Measurements from ENCODE around the gene VASN.

The VASN gene

DNA sequence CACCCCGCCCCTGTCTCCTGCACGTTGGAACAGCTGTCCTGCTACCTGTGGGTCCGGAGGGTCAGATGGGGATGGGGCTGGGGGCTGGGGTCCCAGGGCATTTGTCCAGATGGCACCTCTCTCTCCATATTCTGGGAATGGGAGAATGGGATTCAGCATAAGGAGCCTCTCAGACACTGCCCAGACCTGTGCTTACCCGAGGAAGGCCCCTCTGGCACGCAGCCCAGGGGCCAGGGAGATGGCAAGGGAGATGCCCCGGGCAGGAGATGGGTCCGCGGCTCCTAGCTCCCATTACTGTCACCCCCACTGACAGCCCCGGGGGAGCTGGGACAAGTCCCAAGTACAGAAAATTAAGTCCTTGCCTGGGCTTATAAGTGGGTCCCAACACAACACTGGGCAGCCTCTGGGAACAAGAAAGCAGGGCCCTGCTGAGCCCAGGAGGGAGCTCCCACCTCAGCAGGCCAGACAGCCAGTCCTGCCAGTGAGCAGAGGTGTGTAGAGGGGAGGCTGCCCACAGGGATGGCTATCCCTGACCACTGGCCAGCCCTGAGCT is 1.8 kb downstream of the VASN start:
- DNase-seq = no peak

DNA sequence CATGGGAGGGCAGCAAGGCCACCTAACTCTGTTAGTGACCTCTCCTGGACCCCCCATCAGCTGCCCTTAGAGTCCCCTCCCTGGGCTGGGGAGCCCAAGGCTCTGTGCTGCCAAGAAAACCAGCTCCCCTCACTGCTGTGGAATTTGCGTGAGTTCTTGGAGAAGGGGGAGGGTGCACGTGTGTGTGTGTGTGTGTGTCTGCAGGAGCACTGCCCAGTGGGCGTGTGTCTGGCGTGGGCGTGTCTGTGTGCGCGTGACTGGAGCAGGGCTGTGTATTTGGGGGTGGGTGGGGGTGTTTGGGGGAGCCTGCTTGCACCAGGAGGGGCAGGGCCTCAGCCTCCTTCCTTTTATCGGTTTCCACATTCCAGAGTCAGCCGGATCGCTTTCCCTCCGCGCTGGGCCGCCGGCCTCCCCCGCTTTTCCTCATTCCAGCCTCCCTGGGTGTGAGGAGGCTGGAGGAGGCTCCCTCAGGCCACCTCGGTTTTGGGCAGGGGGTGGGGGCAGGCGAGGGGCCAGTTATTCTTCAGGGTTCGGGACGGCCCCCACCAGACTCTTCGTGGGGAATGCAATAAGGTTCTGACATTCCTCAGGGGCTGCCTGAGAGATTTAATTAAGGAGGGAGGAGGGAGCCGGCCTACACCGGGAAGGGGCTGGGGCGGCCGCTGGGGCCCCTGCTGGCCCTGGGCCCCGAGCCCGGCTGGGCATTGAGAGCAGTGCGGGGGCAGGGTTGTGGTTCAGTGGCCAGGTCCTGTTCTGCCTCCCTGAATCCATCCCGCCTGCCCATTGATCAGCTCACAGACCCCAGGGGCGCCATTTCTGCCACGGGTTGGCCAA is 2.5 kb downstream of the VASN start:
- DNase-seq = no peak

- DNase-seq = no peak
Observed at GRCh38 chr16:4375717-4376116, 4.1 kb downstream of the VASN start.

- DNase-seq = no peak
Observed at GRCh38 chr16:4376126-4376892, 4.7 kb downstream of the VASN start.

GRCh38 chr16:4376893-4377572 is 5.4 kb downstream of the VASN start:
- DNase-seq = no peak

GRCh38 chr16:4377573-4378154 is 6.0 kb downstream of the VASN start:
- no peak for DNase-seq

GRCh38 chr16:4378161-4378666 is 6.6 kb downstream of the VASN start:
- no peak for DNase-seq

DNA sequence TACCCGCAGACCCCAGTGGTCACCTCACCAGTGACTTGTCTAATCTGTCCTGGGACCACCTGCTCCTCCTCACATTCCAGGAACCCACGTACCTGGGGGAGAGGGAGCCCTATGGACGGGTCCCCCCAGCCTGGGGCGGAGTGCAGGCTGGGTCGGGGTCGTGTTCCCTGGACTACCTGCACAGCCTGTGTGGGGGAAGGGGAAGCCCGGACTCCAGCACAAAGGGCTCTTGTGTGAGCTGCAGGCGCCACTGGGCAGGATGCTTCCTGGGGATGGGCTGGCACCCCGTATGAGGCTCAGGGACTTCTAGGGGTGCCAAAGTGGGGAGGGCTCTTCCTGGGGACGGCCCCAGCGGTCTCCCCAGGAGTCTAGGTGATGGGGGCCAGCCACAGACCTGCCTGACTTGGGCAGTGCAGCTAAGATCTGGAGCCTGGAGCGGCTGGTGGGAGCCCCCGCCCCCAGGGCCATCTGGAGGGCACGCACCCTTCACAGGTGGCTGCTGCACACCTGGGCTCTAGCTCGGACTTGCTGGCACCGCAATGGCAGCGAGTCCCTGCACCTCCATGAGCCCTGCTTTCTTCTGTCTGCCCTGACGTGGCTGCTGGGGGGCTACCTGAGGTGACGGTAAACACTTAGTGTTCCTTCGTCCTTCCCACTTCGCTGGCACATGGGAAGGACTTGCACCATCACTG is 7.5 kb downstream of the VASN start:
- no peak for DNase-seq

GRCh38 chr16:4380119-4381063 is 8.7 kb downstream of the VASN start:
- DNase-seq = no peak

DNA sequence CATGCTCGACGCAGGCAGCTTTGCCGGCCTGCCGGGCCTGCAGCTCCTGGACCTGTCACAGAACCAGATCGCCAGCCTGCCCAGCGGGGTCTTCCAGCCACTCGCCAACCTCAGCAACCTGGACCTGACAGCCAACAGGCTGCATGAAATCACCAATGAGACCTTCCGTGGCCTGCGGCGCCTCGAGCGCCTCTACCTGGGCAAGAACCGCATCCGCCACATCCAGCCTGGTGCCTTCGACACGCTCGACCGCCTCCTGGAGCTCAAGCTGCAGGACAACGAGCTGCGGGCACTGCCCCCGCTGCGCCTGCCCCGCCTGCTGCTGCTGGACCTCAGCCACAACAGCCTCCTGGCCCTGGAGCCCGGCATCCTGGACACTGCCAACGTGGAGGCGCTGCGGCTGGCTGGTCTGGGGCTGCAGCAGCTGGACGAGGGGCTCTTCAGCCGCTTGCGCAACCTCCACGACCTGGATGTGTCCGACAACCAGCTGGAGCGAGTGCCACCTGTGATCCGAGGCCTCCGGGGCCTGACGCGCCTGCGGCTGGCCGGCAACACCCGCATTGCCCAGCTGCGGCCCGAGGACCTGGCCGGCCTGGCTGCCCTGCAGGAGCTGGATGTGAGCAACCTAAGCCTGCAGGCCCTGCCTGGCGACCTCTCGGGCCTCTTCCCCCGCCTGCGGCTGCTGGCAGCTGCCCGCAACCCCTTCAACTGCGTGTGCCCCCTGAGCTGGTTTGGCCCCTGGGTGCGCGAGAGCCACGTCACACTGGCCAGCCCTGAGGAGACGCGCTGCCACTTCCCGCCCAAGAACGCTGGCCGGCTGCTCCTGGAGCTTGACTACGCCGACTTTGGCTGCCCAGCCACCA is 9.7 kb downstream of the VASN start:
- DNase-seq = no peak

DNA sequence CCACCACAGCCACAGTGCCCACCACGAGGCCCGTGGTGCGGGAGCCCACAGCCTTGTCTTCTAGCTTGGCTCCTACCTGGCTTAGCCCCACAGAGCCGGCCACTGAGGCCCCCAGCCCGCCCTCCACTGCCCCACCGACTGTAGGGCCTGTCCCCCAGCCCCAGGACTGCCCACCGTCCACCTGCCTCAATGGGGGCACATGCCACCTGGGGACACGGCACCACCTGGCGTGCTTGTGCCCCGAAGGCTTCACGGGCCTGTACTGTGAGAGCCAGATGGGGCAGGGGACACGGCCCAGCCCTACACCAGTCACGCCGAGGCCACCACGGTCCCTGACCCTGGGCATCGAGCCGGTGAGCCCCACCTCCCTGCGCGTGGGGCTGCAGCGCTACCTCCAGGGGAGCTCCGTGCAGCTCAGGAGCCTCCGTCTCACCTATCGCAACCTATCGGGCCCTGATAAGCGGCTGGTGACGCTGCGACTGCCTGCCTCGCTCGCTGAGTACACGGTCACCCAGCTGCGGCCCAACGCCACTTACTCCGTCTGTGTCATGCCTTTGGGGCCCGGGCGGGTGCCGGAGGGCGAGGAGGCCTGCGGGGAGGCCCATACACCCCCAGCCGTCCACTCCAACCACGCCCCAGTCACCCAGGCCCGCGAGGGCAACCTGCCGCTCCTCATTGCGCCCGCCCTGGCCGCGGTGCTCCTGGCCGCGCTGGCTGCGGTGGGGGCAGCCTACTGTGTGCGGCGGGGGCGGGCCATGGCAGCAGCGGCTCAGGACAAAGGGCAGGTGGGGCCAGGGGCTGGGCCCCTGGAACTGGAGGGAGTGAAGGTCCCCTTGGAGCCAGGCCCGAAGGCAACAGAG is 10.5 kb downstream of the VASN start:
- DNase-seq = no peak

DNA sequence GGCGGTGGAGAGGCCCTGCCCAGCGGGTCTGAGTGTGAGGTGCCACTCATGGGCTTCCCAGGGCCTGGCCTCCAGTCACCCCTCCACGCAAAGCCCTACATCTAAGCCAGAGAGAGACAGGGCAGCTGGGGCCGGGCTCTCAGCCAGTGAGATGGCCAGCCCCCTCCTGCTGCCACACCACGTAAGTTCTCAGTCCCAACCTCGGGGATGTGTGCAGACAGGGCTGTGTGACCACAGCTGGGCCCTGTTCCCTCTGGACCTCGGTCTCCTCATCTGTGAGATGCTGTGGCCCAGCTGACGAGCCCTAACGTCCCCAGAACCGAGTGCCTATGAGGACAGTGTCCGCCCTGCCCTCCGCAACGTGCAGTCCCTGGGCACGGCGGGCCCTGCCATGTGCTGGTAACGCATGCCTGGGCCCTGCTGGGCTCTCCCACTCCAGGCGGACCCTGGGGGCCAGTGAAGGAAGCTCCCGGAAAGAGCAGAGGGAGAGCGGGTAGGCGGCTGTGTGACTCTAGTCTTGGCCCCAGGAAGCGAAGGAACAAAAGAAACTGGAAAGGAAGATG is 11.2 kb downstream of the VASN start:
- no peak for DNase-seq

DNA sequence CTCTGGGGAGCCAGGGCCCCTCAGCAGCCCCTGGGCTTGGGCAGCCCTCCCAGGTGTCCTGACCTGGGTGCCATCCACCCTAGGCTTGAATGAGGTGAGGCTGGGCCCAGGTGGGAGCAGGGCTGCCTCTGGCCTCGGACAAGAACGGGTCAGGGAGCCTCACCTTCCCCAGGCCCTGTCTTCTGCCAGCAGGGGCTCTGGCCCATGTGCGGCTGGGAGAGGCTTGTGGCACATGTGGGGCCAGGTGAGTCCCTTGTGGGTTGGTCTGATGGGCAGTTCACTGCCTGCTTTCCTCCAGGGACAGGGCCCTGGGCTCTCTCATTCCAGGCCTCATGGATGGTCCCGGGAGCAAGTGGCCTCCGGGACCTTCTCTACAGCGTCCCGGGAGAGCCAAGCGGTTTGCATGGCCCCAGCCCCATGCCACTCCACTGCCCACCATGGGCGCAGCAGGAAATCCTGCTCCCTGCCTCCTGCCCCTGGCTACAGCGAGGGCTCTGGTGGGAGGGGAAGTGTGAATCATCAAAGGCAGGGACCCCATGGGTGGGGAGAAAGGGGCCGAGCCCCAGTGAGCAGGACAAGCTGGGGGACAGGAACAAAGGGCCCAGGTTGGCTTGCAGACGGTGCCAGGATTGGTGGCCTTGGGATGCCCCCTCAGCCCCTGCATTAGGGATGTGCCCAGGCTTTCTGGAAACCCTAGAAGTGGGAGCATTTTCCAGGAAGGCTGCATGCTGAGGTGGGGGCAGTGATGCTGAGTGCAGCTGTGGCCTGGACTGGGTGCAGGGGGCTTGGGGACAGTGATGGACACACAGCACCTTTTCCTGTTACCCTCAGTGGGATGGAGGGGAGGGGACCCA is 12.2 kb downstream of the VASN start:
- DNase-seq = no peak

GRCh38 chr16:4384509-4384942 is 12.9 kb downstream of the VASN start:
- DNase-seq = no peak

- no peak for DNase-seq
Observed at GRCh38 chr16:4385066-4385788, 13.6 kb downstream of the VASN start.

- DNase-seq = no peak
Observed at GRCh38 chr16:4385789-4386450, 14.3 kb downstream of the VASN start.

All from activated CD4-positive, alpha-beta T cell treated with anti-CD3 and anti-CD28 coated beads, Interleukin-2, Interleukin-6, amounts not matched to agents 100 ng/mL and 50 ng/mL, durations not matched to agents 16 hours and 8 hours (primary cell).